ENCODE data around the gene SCARB1. TPM values are rescaled to one million over a fixed set of nuclear protein-coding genes. Genes with fewer than 3 reads are reported as not detected.

Gene SCARB1
- total RNA-seq, 1 donor from 2014 or later, result 21.5 TPM

DNA sequence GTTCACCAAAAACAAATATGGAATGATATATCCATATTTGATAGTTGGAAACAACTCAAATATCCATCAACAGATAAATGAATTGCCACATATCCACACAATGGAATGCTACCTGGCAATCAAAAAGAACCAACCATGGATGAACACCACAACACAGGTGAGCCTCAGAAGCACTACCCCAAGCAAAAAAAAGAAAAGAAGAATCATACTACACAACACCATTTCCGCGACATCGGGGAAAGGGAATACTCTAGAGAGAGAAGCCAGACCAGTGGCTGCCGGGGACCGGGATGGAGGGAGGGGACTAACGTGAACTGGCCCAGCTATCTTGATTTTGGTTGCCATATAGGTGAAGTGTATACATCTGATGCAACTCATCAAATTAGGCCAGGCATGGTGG is 41.4 kb downstream of the SCARB1 start:
- no peak overlapping the region for H3K4me3 Mint-ChIP-seq (ENCODE audit: low read depth)
- no peak for TF ChIP-seq CTCF (IDR thresholded peaks at IDR 0.05; ENCODE audit: unreplicated experiment)
- peaks cover 19% of the 10 kb centered on the region for H3K4me1 Mint-ChIP-seq (ENCODE audit: low read depth)
- peaks cover 24% of the 10 kb centered on the region for H3K27me3 Mint-ChIP-seq
- no peak for DNase-seq (ENCODE audit: low spot score, unreplicated experiment)
- H3K27ac Mint-ChIP-seq, result no peak overlapping the region
- H3K36me3 Mint-ChIP-seq (ENCODE audit: insufficient read depth), result no peaks in the 10 kb centered on the region
- no peaks in the 10 kb centered on the region for H3K9me3 Mint-ChIP-seq (ENCODE audit: low read depth)

- H3K9me3 Mint-ChIP-seq (ENCODE audit: low read depth), result no peaks in the 10 kb centered on the region
- no peak overlapping the region for H3K4me3 Mint-ChIP-seq (ENCODE audit: low read depth)
- peaks cover 17% of the 10 kb centered on the region for H3K4me1 Mint-ChIP-seq (ENCODE audit: low read depth)
- no peak for TF ChIP-seq CTCF (IDR thresholded peaks at IDR 0.05; ENCODE audit: unreplicated experiment)
- H3K36me3 Mint-ChIP-seq (ENCODE audit: insufficient read depth), result no peaks in the 10 kb centered on the region
- no peak for DNase-seq (ENCODE audit: low spot score, unreplicated experiment)
- no peak overlapping the region for H3K27ac Mint-ChIP-seq
- peaks cover 24% of the 10 kb centered on the region for H3K27me3 Mint-ChIP-seq
Observed at GRCh38 chr12:124821252-124822200, 42.1 kb downstream of the SCARB1 start.

DNA sequence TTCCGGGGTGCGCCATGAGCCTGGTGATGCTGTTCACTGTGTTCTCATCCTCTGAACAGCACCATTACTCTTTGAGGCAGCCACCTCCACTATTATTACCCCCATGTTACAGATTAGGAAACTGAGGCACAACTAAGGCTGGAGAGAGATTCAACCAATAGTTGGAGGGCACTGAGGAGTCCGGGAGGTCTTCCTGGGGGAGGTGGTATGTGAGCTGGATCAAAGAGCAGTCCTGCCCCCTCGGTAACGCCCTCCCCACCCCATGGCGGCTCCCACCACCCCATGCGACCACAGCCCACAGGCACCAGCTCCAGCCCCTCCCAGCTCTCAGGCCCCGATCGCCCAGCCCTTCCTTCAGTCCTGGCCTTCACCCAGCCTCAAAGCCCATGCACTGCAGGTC is 43.5 kb downstream of the SCARB1 start:
- DNase-seq (ENCODE audit: low spot score, unreplicated experiment), result no peak
- no peak for TF ChIP-seq CTCF (IDR thresholded peaks at IDR 0.05; ENCODE audit: unreplicated experiment)
- Mint-ChIP-seq H3K27me3 (peaks cover 31% of the 10 kb centered on the region), H3K4me1 (ENCODE audit: low read depth) (peaks cover 16% of the 10 kb centered on the region), H3K27ac (no peak overlapping the region), H3K9me3 (ENCODE audit: low read depth) (no peaks in the 10 kb centered on the region), H3K4me3 (ENCODE audit: low read depth) (no peak overlapping the region), H3K36me3 (ENCODE audit: insufficient read depth) (peaks cover under 1% of the 10 kb centered on the region)

GRCh38 chr12:124819525-124819924 is 44.1 kb downstream of the SCARB1 start:
- Mint-ChIP-seq H3K9me3 (ENCODE audit: low read depth) (no peaks in the 10 kb centered on the region), H3K4me1 (ENCODE audit: low read depth) (peaks cover 17% of the 10 kb centered on the region), H3K27ac (peak overlapping the region; percentile 52), H3K4me3 (ENCODE audit: low read depth) (no peak overlapping the region), H3K27me3 (peaks cover 29% of the 10 kb centered on the region), H3K36me3 (ENCODE audit: insufficient read depth) (peaks cover 1% of the 10 kb centered on the region)
- no peak for DNase-seq (ENCODE audit: low spot score, unreplicated experiment)
- no peak for TF ChIP-seq CTCF (IDR thresholded peaks at IDR 0.05; ENCODE audit: unreplicated experiment)

- Mint-ChIP-seq H3K27me3 (peaks cover 25% of the 10 kb centered on the region), H3K36me3 (ENCODE audit: insufficient read depth) (peaks cover 1% of the 10 kb centered on the region), H3K27ac (peak overlapping the region; percentile 62), H3K9me3 (ENCODE audit: low read depth) (no peaks in the 10 kb centered on the region), H3K4me1 (ENCODE audit: low read depth) (peaks cover 15% of the 10 kb centered on the region), H3K4me3 (ENCODE audit: low read depth) (no peak overlapping the region)
- TF ChIP-seq CTCF (IDR thresholded peaks at IDR 0.05; ENCODE audit: unreplicated experiment), result no peak
- no peak for DNase-seq (ENCODE audit: low spot score, unreplicated experiment)
Observed at GRCh38 chr12:124819080-124819479, 44.6 kb downstream of the SCARB1 start.

All from progenitor cell of endocrine pancreas (in vitro differentiated cells).